Measurements from ENCODE around the gene CYREN.

The CYREN gene

DNA sequence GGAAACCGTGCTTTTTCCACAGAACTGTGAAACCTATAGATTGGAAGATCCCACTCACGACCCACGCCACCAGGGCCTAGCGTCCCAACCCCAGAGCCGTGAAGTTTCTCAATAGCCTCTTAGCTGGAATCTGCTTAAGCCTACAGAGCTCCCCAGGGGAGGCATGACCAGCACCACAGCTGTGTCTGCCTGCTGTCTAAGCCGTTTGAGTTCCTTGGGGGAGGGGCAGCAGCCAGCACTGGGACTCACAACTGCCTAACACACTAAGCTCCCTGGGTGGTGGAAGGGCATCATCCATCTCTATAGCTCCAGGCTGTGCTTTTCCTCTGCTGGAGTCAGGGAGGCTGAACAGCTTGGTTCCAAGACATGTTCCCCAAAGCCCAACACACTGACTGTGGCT is 48.6 kb downstream of the CYREN start:
- H3K27me3 ChIP-seq (ENCODE audit: low read depth, low read length): no peaks in the 10 kb centered on the region
- no peak overlapping the region for H3K27ac ChIP-seq (ENCODE audit: low read length)
- H4K20me1 ChIP-seq (ENCODE audit: insufficient read depth, low read length): no peaks in the 10 kb centered on the region
- H3K4me3 ChIP-seq (ENCODE audit: low read length): no peak overlapping the region
- no peak overlapping the region for H2AFZ ChIP-seq (ENCODE audit: low read depth, low read length)
- TF ChIP-seq, protein P1, sequence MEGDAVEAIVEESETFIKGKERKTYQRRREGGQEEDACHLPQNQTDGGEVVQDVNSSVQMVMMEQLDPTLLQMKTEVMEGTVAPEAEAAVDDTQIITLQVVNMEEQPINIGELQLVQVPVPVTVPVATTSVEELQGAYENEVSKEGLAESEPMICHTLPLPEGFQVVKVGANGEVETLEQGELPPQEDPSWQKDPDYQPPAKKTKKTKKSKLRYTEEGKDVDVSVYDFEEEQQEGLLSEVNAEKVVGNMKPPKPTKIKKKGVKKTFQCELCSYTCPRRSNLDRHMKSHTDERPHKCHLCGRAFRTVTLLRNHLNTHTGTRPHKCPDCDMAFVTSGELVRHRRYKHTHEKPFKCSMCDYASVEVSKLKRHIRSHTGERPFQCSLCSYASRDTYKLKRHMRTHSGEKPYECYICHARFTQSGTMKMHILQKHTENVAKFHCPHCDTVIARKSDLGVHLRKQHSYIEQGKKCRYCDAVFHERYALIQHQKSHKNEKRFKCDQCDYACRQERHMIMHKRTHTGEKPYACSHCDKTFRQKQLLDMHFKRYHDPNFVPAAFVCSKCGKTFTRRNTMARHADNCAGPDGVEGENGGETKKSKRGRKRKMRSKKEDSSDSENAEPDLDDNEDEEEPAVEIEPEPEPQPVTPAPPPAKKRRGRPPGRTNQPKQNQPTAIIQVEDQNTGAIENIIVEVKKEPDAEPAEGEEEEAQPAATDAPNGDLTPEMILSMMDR (IDR thresholded peaks at IDR 0.05; ENCODE audit: low read depth, low read length): no peak
- TF ChIP-seq EZH2phosphoT487 (IDR thresholded peaks at IDR 0.05; ENCODE audit: low read depth): no peak
- no peaks in the 10 kb centered on the region for H3K4me1 ChIP-seq (ENCODE audit: low read length)
- no peaks in the 10 kb centered on the region for H3K36me3 ChIP-seq (replicated peaks; ENCODE audit: low read depth, low read length)
- no peaks in the 10 kb centered on the region for H3K9me3 ChIP-seq (ENCODE audit: insufficient read depth, low read length)
- no peaks in the 10 kb centered on the region for H3K79me2 ChIP-seq (ENCODE audit: low read length)
- H3K9ac ChIP-seq (ENCODE audit: low read length): no peak overlapping the region
- H3K4me2 ChIP-seq (ENCODE audit: low read length): no peak overlapping the region

DNA sequence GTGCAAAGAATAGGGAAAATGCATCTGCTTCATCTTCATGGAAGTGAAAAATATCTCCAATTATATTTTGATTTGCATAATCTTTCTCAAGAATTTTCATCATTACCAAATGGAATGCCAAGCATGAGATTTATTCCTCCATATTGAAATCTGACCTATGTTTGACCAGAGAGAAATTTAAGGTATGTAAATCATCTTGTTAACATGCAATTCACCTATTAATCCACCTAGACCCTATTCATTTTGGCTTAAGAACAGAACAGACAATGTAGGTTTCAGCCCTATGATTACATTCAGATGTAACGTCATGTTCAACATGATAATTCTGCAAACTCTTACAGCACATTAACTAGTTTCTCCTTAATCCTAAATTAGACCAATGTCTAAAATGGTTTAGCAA is 53.4 kb downstream of the CYREN start:
- Histone ChIP-seq H3K79me2 (ENCODE audit: low read length) (no peaks in the 10 kb centered on the region), H3K4me3 (ENCODE audit: low read length) (no peak overlapping the region), H3K4me2 (ENCODE audit: low read length) (no peak overlapping the region), H3K4me1 (ENCODE audit: low read length) (no peaks in the 10 kb centered on the region), H3K36me3 (replicated peaks; ENCODE audit: low read depth, low read length) (no peaks in the 10 kb centered on the region), H3K9me3 (ENCODE audit: insufficient read depth, low read length) (no peaks in the 10 kb centered on the region), H2AFZ (ENCODE audit: low read depth, low read length) (no peak overlapping the region), H3K27me3 (ENCODE audit: low read depth, low read length) (0 out of 2 replicates have a peak, but pooled peaks cover 3% of the 10 kb centered on the region), H3K27ac (ENCODE audit: low read length) (no peak overlapping the region), H4K20me1 (ENCODE audit: insufficient read depth, low read length) (no peaks in the 10 kb centered on the region), H3K9ac (ENCODE audit: low read length) (no peak overlapping the region)
- TF ChIP-seq, protein P1 (IDR thresholded peaks at IDR 0.05; ENCODE audit: low read depth, low read length): no peak
- TF ChIP-seq EZH2phosphoT487 (IDR thresholded peaks at IDR 0.05; ENCODE audit: low read depth): no peak
